Body of pancreas (tissue), 4 donors: Measurements from ENCODE around the gene CYBC1. TPM values are rescaled to one million over a fixed set of nuclear protein-coding genes. Genes with fewer than 3 reads are reported as not detected.

ENCODE experiments used
- ATAC-seq: fragments of 150-250 bp; one replicate; pipeline ENCODE4 v1.9.1; 2016
- DNase-seq, 4 donors: peaks; one replicate each; pipeline ENCODE4 v3.0.0-alpha.2; 2019
- H3K27ac ChIP-seq, 4 donors: fragments of 200-600 bp; sonication (generic); 1 replicate in 3 of 4; 2 replicates in 1 of 4; pipeline versions ENCODE4 v1.5.1 to v1.6.1; 2016 to 2019; ENCODE audit warnings: mild to moderate bottlenecking in 1 of 4, mixed read lengths in 1 of 4, moderate library complexity in 1 of 4
- H3K27me3 ChIP-seq, 2 donors: fragments of 200-600 bp; sonication (generic); one replicate each; pipeline ENCODE4 v1.6.0; 2016; ENCODE audit warnings: mild to moderate bottlenecking in 1 of 2
- H3K36me3 ChIP-seq, 2 donors: fragments of 200-600 bp; sonication (generic); replicated peaks in 1 of 2; 2 replicates each; pipeline ENCODE4 v1.5.1; 2016; ENCODE audit warnings: low read depth in 2 of 2; ENCODE audit not compliant: insufficient read depth in 1 of 2
- H3K4me1 ChIP-seq: fragments of 200-600 bp; sonication (generic); one replicate; pipeline ENCODE4 v1.6.0; 2016
- H3K4me3 ChIP-seq, 2 donors: fragments of 200-600 bp; sonication (generic); 1 replicate in 1 of 2; 2 replicates in 1 of 2; pipeline ENCODE4 v1.5.1; 2016 to 2019
- H3K9me3 ChIP-seq, 3 donors: fragments of 200-600 bp; sonication (generic); 1 replicate in 2 of 3; 2 replicates in 1 of 3; pipeline ENCODE4 v1.5.1; 2016
- CTCF ChIP-seq, 7 experiments: fragments of 450-650 bp in 4 of 7; fragments of 200-600 bp in 3 of 7; sonication (generic) in 3 of 7; IDR thresholded peaks; one replicate each; pipeline ENCODE4 v1.5.1; 2016 to 2019; ENCODE audit warnings: antibody characterized with exemption in 7 of 7
- POLR2A ChIP-seq, 3 donors: fragments of 450-650 bp; IDR thresholded peaks; one replicate each; pipeline ENCODE4 v1.6.1; 2016; ENCODE audit warnings: antibody characterized with exemption in 3 of 3, mild to moderate bottlenecking in 2 of 3
- WGBS, 2 donors: methylation state at CpG; one replicate each; pipeline ENCODE4 v1.1.5; 2017; 5-methylcytosine and 5-hydroxymethylcytosine counted together
- intact Hi-C: fragments of 100-400 bp; cut with DNase I; formaldehyde crosslinking; loops from one replicate; pipeline ENCODE4 v1.15.1; 2023
- total RNA-seq, 2 donors: library from RNA; depleted of rRNA; stranded (reverse); fragments of >200 nt; gene quantifications; one replicate each; pipeline ENCODE4 v1.1.0, GENCODE V29; 2016

CYBC1 gene
- total RNA-seq, 2 donors from 2014 or later, result 53.1 to 68.2 TPM

GRCh38 chr17:82465023-82465603, 14.6 kb upstream of the CYBC1 start:
- no peak overlapping the region for H3K4me3 ChIP-seq
- ATAC-seq, result no peak
- H3K36me3 ChIP-seq, result peaks cover 0 to 5% of the 10 kb centered on the region in 2 donors
- no peak for DNase-seq
- H3K4me1 ChIP-seq, result peaks cover 33% of the 10 kb centered on the region
- no peaks in the 10 kb centered on the region for H3K9me3 ChIP-seq
- WGBS, 2 donors, result 91% methylated on average over 6 to 7 of the region's 7 CpGs
- H3K27ac ChIP-seq, result no peak overlapping the region
- TF ChIP-seq CTCF (IDR thresholded peaks at IDR 0.05), result no peak
- TF ChIP-seq POLR2A (IDR thresholded peaks at IDR 0.05), result no peak
- H3K27me3 ChIP-seq, result no peaks in the 10 kb centered on the region
- intact Hi-C loops, result no loop called here

DNA sequence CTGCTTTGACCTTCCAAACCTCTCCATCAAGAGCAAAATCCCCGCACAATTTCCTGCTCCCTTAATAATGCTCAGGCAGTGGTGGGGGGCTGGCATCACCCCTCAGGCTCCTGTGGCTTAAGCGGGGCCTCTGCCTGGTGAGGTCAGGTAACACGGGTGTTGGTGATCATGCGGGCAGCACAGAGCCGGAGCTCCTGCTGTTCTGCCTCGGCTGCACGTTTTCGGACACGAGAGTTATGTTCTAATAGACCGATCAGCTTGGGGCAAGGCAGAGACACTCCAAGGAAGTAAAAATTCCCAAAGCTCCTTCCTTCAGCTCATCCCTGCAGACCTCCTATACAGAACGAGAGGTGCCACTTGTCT, 14.0 kb upstream of the CYBC1 start:
- ATAC-seq (no peak), DNase-seq (no peak)
- Histone ChIP-seq H3K27ac (peak overlapping the region in 2 of 4 donors; percentile 12 to 47), H3K36me3 (peaks cover 0 to 5% of the 10 kb centered on the region in 2 donors), H3K4me3 (no peak overlapping the region), H3K9me3 (no peaks in the 10 kb centered on the region), H3K4me1 (peaks cover 37% of the 10 kb centered on the region), H3K27me3 (no peaks in the 10 kb centered on the region)
- WGBS, 2 donors, result 88 to 91% methylated on average over 4 to 11 of the region's 11 CpGs
- intact Hi-C loops, result no loop called here
- TF ChIP-seq CTCF (IDR thresholded peaks at IDR 0.05), result no peak
- TF ChIP-seq POLR2A (IDR thresholded peaks at IDR 0.05), result no peak

DNA sequence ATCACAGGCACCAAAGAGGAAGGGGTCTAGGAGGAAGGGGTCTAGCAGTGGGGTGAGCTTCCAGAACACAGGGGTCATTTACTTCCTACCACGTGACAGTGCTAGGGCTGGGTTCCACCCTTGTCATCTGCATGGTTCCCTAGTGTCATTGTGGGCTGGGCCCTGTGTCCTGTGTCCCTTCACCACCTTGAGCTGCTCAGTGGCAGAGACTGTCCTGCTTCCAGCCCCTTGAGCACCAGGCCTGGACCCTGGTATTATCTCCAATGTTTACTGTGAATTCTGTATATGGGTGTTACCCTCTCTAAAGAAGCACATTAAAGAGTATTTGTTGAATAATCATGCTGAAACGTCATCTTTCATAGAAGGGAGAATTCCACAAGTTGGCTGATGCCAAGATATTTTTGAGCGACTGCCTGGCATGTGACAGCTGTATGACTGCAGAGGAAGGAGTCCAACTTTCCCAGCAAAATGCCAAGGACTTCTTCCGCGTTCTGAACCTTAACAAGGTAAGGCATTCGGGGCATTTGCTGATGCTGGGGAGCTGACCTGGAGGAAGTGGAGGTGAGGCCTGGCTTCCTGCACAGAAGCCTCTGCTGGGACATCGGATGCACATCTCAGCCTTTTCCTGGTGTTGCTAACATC, 13.5 kb upstream of the CYBC1 start:
- intact Hi-C loops, result no loop called here
- Histone ChIP-seq H3K27ac (peak overlapping the region in 2 of 4 donors; percentile 12 to 47), H3K36me3 (peaks cover 0 to 5% of the 10 kb centered on the region in 2 donors), H3K4me3 (no peak overlapping the region), H3K9me3 (no peaks in the 10 kb centered on the region), H3K4me1 (peaks cover 42% of the 10 kb centered on the region), H3K27me3 (no peaks in the 10 kb centered on the region)
- ATAC-seq, result peak; percentile 29
- WGBS, 2 donors, result 24 to 39% methylated on average over 5 to 7 of the region's 7 CpGs
- TF ChIP-seq CTCF (IDR thresholded peaks at IDR 0.05), result no peak
- TF ChIP-seq POLR2A (IDR thresholded peaks at IDR 0.05), result no peak
- peak in 2 of 4 donors; percentile 46 to 51 for DNase-seq

- no peaks in the 10 kb centered on the region for H3K9me3 ChIP-seq
- intact Hi-C loops, result no loop called here
Observed at GRCh38 chr17:82463391-82463790, 12.8 kb upstream of the CYBC1 start.

More at GRCh38 chr17:82463391-82463790, 12.8 kb upstream of the CYBC1 start:
- no peaks in the 10 kb centered on the region for H3K27me3 ChIP-seq
- 84 to 85% methylated on average over 5 to 6 of the region's 6 CpGs for WGBS, 2 donors
- TF ChIP-seq POLR2A (IDR thresholded peaks at IDR 0.05) (no peak), CTCF (IDR thresholded peaks at IDR 0.05) (no peak)
- peaks cover 43% of the 10 kb centered on the region for H3K4me1 ChIP-seq
- no peak for ATAC-seq
- no peak overlapping the region for H3K4me3 ChIP-seq
- no peak for DNase-seq
- H3K36me3 ChIP-seq, result peaks cover 0 to 5% of the 10 kb centered on the region in 2 donors
- H3K27ac ChIP-seq, result peak overlapping the region in 1 of 4 donors; percentile 47
